Measurements from ENCODE around the gene RNGTT. TPM values are rescaled to one million over a fixed set of nuclear protein-coding genes. Genes with fewer than 3 reads are reported as not detected.

Gene RNGTT
- polyA plus RNA-seq, 1 donor (not counting 4 experiments of a cell fraction or from before 2014, with no cell fraction given): 9.7 TPM

DNA sequence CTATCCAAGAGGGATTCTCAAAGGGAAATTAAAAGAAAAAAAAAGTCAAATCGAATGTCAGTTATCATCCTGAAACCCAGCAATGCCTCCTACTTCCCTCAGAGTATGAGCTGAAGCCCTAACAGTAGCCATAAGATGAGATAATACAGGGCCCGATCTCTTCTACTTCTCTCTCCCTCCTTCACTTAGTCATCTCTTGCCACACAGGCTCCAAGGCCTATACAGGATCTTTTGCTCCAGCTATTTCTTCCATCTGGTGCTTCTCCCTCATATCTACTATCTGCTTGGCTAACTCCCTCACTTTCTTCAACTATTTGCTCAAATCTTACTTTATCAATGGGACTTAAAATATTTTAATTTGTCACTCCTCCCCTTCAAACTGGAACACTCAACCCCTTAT lies 215.3 kb downstream of the RNGTT start:
- Histone ChIP-seq H3K9me1 (ENCODE audit: control insufficient read depth, extremely low read depth, insufficient read depth, low read length) (no peaks in the 10 kb centered on the region), H3K79me2 (ENCODE audit: control insufficient read depth, insufficient read depth, low read length) (no peaks in the 10 kb centered on the region), H3K9me3 (ENCODE audit: control insufficient read depth, low read depth, low read length) (no peaks in the 10 kb centered on the region), H2AFZ (ENCODE audit: control insufficient read depth, low read length) (no peak overlapping the region), H3K4me1 (ENCODE audit: control insufficient read depth, extremely low read depth, insufficient read depth, low read length) (no peaks in the 10 kb centered on the region), H3K27me3 (ENCODE audit: control insufficient read depth, extremely low read depth, insufficient read depth, low read length) (no peaks in the 10 kb centered on the region), H3K36me3 (ENCODE audit: control insufficient read depth in 2 of 2, extremely low read depth in 1 of 2, insufficient read depth in 2 of 2, low read length in 2 of 2) (no peaks in the 10 kb centered on the region), H3K4me3 (ENCODE audit: control insufficient read depth in 2 of 3, extremely low read depth in 1 of 3, insufficient read depth in 2 of 3, low read depth in 1 of 3, low read length in 3 of 3) (no peak overlapping the region), H3K27ac (ENCODE audit: control insufficient read depth, insufficient read depth, low read length) (no peak overlapping the region), H3K4me2 (ENCODE audit: control insufficient read depth, extremely low read depth, insufficient read depth, low read depth, low read length) (no peak overlapping the region), H4K20me1 (ENCODE audit: control insufficient read depth, extremely low read depth, insufficient read depth, low read length) (no peaks in the 10 kb centered on the region), H3K9ac (ENCODE audit: control insufficient read depth, extremely low read depth, insufficient read depth, low read length) (no peak overlapping the region)
- no peak for TF ChIP-seq EZH2 (IDR thresholded peaks at IDR 0.05; ENCODE audit: low read length)
- TF ChIP-seq, protein P1, sequence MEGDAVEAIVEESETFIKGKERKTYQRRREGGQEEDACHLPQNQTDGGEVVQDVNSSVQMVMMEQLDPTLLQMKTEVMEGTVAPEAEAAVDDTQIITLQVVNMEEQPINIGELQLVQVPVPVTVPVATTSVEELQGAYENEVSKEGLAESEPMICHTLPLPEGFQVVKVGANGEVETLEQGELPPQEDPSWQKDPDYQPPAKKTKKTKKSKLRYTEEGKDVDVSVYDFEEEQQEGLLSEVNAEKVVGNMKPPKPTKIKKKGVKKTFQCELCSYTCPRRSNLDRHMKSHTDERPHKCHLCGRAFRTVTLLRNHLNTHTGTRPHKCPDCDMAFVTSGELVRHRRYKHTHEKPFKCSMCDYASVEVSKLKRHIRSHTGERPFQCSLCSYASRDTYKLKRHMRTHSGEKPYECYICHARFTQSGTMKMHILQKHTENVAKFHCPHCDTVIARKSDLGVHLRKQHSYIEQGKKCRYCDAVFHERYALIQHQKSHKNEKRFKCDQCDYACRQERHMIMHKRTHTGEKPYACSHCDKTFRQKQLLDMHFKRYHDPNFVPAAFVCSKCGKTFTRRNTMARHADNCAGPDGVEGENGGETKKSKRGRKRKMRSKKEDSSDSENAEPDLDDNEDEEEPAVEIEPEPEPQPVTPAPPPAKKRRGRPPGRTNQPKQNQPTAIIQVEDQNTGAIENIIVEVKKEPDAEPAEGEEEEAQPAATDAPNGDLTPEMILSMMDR (optimal IDR thresholded peaks at IDR 0.05 in 1 of 3, IDR thresholded peaks at IDR 0.05 in 1 of 3, conservative IDR thresholded peaks at IDR 0.05 in 1 of 3; ENCODE audit: extremely low read depth in 1 of 3, insufficient read depth in 2 of 3, low read length in 3 of 3): no peak
- FAIRE-seq (no peak), DNase-seq (ENCODE audit: low read depth, low spot score) (no peak)
- dilution Hi-C loops (cut with MboI; ENCODE audit: extremely low pct_ligation_motif_present, low sequenced_read_pairs): no loop called here

DNA sequence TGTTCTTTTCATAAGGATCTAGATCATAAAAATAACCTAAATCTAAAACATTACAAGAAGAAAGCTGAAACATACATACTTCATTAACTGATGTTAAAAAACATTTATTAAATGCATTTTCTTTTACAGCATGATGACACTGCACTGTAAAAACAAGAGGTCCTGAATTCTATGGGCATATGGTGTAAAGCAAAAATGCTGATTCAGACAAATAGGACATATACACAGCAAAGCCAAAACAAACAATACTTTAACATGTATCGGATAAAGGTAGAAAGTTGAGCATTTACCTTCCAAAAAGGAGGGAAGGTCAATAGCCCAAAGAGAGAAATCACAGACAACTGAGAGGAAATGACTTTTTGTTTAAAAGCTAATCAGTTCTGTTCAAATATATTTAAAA lies 221.5 kb downstream of the RNGTT start:
- DNase-seq (ENCODE audit: low read depth, low spot score) (no peak), FAIRE-seq (no peak)
- Histone ChIP-seq H4K20me1 (ENCODE audit: control insufficient read depth, extremely low read depth, insufficient read depth, low read length) (no peaks in the 10 kb centered on the region), H3K4me2 (ENCODE audit: control insufficient read depth, extremely low read depth, insufficient read depth, low read depth, low read length) (no peak overlapping the region), H3K79me2 (ENCODE audit: control insufficient read depth, insufficient read depth, low read length) (no peaks in the 10 kb centered on the region), H3K27ac (ENCODE audit: control insufficient read depth, insufficient read depth, low read length) (no peak overlapping the region), H3K9ac (ENCODE audit: control insufficient read depth, extremely low read depth, insufficient read depth, low read length) (no peak overlapping the region), H3K4me3 (ENCODE audit: control insufficient read depth in 2 of 3, extremely low read depth in 1 of 3, insufficient read depth in 2 of 3, low read depth in 1 of 3, low read length in 3 of 3) (no peak overlapping the region), H3K36me3 (ENCODE audit: control insufficient read depth in 2 of 2, extremely low read depth in 1 of 2, insufficient read depth in 2 of 2, low read length in 2 of 2) (no peaks in the 10 kb centered on the region), H2AFZ (ENCODE audit: control insufficient read depth, low read length) (no peak overlapping the region), H3K9me3 (ENCODE audit: control insufficient read depth, low read depth, low read length) (no peaks in the 10 kb centered on the region), H3K9me1 (ENCODE audit: control insufficient read depth, extremely low read depth, insufficient read depth, low read length) (no peaks in the 10 kb centered on the region), H3K27me3 (ENCODE audit: control insufficient read depth, extremely low read depth, insufficient read depth, low read length) (no peaks in the 10 kb centered on the region), H3K4me1 (ENCODE audit: control insufficient read depth, extremely low read depth, insufficient read depth, low read length) (no peaks in the 10 kb centered on the region)
- dilution Hi-C loops (cut with MboI; ENCODE audit: extremely low pct_ligation_motif_present, low sequenced_read_pairs): no loop called here
- TF ChIP-seq EZH2 (IDR thresholded peaks at IDR 0.05; ENCODE audit: low read length): no peak
- TF ChIP-seq, protein P1 (optimal IDR thresholded peaks at IDR 0.05 in 1 of 3, IDR thresholded peaks at IDR 0.05 in 1 of 3, conservative IDR thresholded peaks at IDR 0.05 in 1 of 3; ENCODE audit: extremely low read depth in 1 of 3, insufficient read depth in 2 of 3, low read length in 3 of 3): no peak
